Muscle layer of colon (tissue), 2 donors: Measurements from ENCODE around the gene JAZF1.
"Not testable (repeated sequence)": the region's sequence is repeated elsewhere in the genome, so short reads cannot be mapped to it uniquely, and the experiment has no call there.

Source experiments
- H3K27ac ChIP-seq: one replicate; pipeline ENCODE4 v1.7.0; 2013; ENCODE audit warnings: low read depth, mild to moderate bottlenecking, low read length, moderate library complexity
- H3K27me3 ChIP-seq, 2 donors: one replicate each; pipeline ENCODE4 v1.7.0; 2013; ENCODE audit warnings: low read length in 2 of 2, mild to moderate bottlenecking in 2 of 2; ENCODE audit not compliant: insufficient read depth in 2 of 2, control insufficient read depth in 1 of 2
- H3K36me3 ChIP-seq: one replicate; pipeline ENCODE4 v1.7.0; 2013; ENCODE audit warnings: mild to moderate bottlenecking, low read length; ENCODE audit not compliant: insufficient read depth
- H3K4me1 ChIP-seq: one replicate; pipeline ENCODE4 v1.7.0; 2013; ENCODE audit warnings: mild to moderate bottlenecking, low read length; ENCODE audit not compliant: insufficient read depth
- H3K4me3 ChIP-seq, 2 donors: one replicate each; pipeline ENCODE4 v1.7.0; 2013; ENCODE audit warnings: low read length in 2 of 2, low read depth in 1 of 2, mild to moderate bottlenecking in 1 of 2, moderate library complexity in 1 of 2
- H3K9ac ChIP-seq: one replicate; pipeline ENCODE4 v1.7.0; 2013; ENCODE audit warnings: low read length
- H3K9me3 ChIP-seq: one replicate; pipeline ENCODE4 v1.7.0; 2013; ENCODE audit warnings: mild to moderate bottlenecking, low read length
- donor health status: abdominal sarcoma.
- donor health status: Adenocarcinoma of cecum.

JAZF1 gene

GRCh38 chr7:27870595-27870994 lies 310.0 kb downstream of the JAZF1 start:
- Histone ChIP-seq H3K9ac (no peak overlapping the region), H3K9me3 (no peaks in the 10 kb centered on the region), H3K27ac (no peak overlapping the region), H3K4me1 (peaks cover 36% of the 10 kb centered on the region), H3K4me3 (no peak overlapping the region), H3K27me3 (no peaks in the 10 kb centered on the region), H3K36me3 (no peaks in the 10 kb centered on the region)

GRCh38 chr7:27869056-27869455 lies 311.5 kb downstream of the JAZF1 start:
- H3K9me3 ChIP-seq, result no peaks in the 10 kb centered on the region
- no peaks in the 10 kb centered on the region for H3K27me3 ChIP-seq
- no peak overlapping the region for H3K9ac ChIP-seq
- H3K4me3 ChIP-seq, result no peak overlapping the region
- H3K27ac ChIP-seq, result no peak overlapping the region
- H3K36me3 ChIP-seq, result no peaks in the 10 kb centered on the region
- peaks cover 22% of the 10 kb centered on the region for H3K4me1 ChIP-seq

- H3K27ac ChIP-seq, result no peak overlapping the region
- H3K4me1 ChIP-seq, result peaks cover 13% of the 10 kb centered on the region
- H3K36me3 ChIP-seq, result peaks cover 6% of the 10 kb centered on the region
- no peak overlapping the region for H3K4me3 ChIP-seq
- H3K27me3 ChIP-seq, result no peaks in the 10 kb centered on the region
- no peak overlapping the region for H3K9ac ChIP-seq
- H3K9me3 ChIP-seq, result no peaks in the 10 kb centered on the region
Measured at GRCh38 chr7:27868131-27868550, 312.5 kb downstream of the JAZF1 start.

- Histone ChIP-seq H3K4me1 (peaks cover 4% of the 10 kb centered on the region), H3K4me3 (no peak overlapping the region), H3K9me3 (no peaks in the 10 kb centered on the region), H3K36me3 (peaks cover 6% of the 10 kb centered on the region), H3K27ac (no peak overlapping the region), H3K27me3 (no peaks in the 10 kb centered on the region), H3K9ac (no peak overlapping the region)
Measured at GRCh38 chr7:27866828-27867672, 313.5 kb downstream of the JAZF1 start.

- H3K4me1 ChIP-seq, result no peaks in the 10 kb centered on the region
- H3K9ac ChIP-seq, result no peak overlapping the region
- no peak overlapping the region for H3K4me3 ChIP-seq
- H3K27me3 ChIP-seq, result no peaks in the 10 kb centered on the region
- no peak overlapping the region for H3K27ac ChIP-seq
- peaks cover 6% of the 10 kb centered on the region for H3K36me3 ChIP-seq
- no peaks in the 10 kb centered on the region for H3K9me3 ChIP-seq
Measured at GRCh38 chr7:27866256-27866655, 314.3 kb downstream of the JAZF1 start.

- H3K4me1 ChIP-seq, result no peaks in the 10 kb centered on the region
- H3K9me3 ChIP-seq, result no peaks in the 10 kb centered on the region
- peaks cover 6% of the 10 kb centered on the region for H3K36me3 ChIP-seq
- no peak overlapping the region for H3K9ac ChIP-seq
- no peaks in the 10 kb centered on the region for H3K27me3 ChIP-seq
- H3K4me3 ChIP-seq, result no peak overlapping the region
- no peak overlapping the region for H3K27ac ChIP-seq
Measured at GRCh38 chr7:27863880-27864279, 316.7 kb downstream of the JAZF1 start.

GRCh38 chr7:27861747-27862146 lies 318.8 kb downstream of the JAZF1 start:
- Histone ChIP-seq H3K9me3 (no peaks in the 10 kb centered on the region), H3K4me3 (no peak overlapping the region), H3K27me3 (no peaks in the 10 kb centered on the region), H3K36me3 (peaks cover 6% of the 10 kb centered on the region), H3K9ac (no peak overlapping the region), H3K27ac (no peak overlapping the region), H3K4me1 (no peaks in the 10 kb centered on the region)

GRCh38 chr7:27860800-27861199 lies 319.8 kb downstream of the JAZF1 start:
- Histone ChIP-seq H3K9ac (no peak overlapping the region), H3K36me3 (peaks cover 6% of the 10 kb centered on the region), H3K9me3 (no peaks in the 10 kb centered on the region), H3K4me1 (no peaks in the 10 kb centered on the region), H3K4me3 (no peak overlapping the region), H3K27ac (no peak overlapping the region), H3K27me3 (no peaks in the 10 kb centered on the region)

- H3K36me3 ChIP-seq, H3K4me3 ChIP-seq, H3K27ac ChIP-seq, H3K27me3 ChIP-seq, H3K4me1 ChIP-seq, H3K9me3 ChIP-seq, H3K9ac ChIP-seq: not testable (repeated sequence)
Measured at GRCh38 chr7:27856703-27857485, 323.7 kb downstream of the JAZF1 start.

- Histone ChIP-seq H3K4me1 (no peaks in the 10 kb centered on the region), H3K27me3 (no peaks in the 10 kb centered on the region), H3K9ac (no peak overlapping the region), H3K36me3 (no peaks in the 10 kb centered on the region), H3K9me3 (no peaks in the 10 kb centered on the region), H3K27ac (no peak overlapping the region), H3K4me3 (no peak overlapping the region)
Measured at GRCh38 chr7:27850531-27850930, 330.1 kb downstream of the JAZF1 start.

- Histone ChIP-seq H3K36me3 (no peaks in the 10 kb centered on the region), H3K4me1 (peaks cover 17% of the 10 kb centered on the region), H3K27ac (no peak overlapping the region), H3K4me3 (no peak overlapping the region), H3K9me3 (no peaks in the 10 kb centered on the region), H3K27me3 (no peaks in the 10 kb centered on the region), H3K9ac (no peak overlapping the region)
Measured at GRCh38 chr7:27846388-27846787, 334.2 kb downstream of the JAZF1 start.
